Measurements from ENCODE around the gene CDCA5. TPM values are rescaled to one million over a fixed set of nuclear protein-coding genes. Genes with fewer than 3 reads are reported as not detected.
"Not testable (repeated sequence)": the region's sequence is repeated elsewhere in the genome, so short reads cannot be mapped to it uniquely, and the experiment has no call there.

Gene CDCA5
- total RNA-seq, 1 donor: 15.5 TPM

DNA sequence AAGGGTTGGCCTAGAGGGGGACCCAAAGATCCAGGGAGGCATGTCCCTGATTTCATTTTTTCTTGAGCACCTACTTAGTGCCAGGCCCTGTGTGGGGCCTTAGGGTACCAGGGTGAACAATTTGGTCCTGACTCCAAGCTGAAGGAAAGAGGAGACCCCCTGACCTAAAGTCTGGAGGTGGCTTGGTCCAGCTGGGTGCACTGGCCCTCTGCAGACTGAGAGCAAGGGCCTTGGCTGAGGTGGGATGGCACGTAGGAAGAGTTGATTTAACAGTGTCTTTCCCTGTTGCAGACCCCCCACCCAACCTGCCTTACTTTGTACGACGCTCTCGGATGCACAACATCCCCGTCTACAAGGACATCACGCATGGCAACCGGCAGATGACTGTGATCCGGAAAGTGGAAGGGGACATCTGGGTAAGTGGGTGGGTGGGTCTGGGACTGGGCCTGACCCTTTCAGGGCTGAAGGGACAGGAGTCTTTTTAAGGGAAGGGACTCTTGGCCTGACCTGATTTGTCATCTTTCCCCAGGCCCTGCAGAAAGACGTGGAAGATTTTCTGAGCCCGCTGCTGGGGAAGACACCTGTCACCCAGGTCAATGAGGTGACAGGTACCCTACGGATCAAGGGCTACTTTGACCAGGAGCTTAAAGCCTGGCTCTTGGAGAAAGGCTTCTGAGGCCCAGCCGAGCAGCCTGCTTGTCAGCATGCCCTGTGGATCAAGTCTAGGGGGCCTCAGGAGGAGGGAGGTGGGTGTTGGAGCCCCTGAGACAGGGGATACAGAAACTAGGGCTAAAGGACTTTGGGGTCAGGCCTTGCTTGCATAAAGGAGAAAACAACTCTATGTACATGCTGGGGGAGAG, 41.6 kb upstream of the CDCA5 start:
- DNase-seq (ENCODE audit: low read depth): no peak
- TF ChIP-seq CTCF (IDR thresholded peaks at IDR 0.05; ENCODE audit: insufficient read depth, low read depth, low read length): no peak
- no peak overlapping the region for H3K4me3 ChIP-seq (ENCODE audit: low read depth, low read length)

- DNase-seq (ENCODE audit: low read depth): no peak
- H3K4me3 ChIP-seq (ENCODE audit: low read depth, low read length): no peak overlapping the region
- no peak for TF ChIP-seq CTCF (IDR thresholded peaks at IDR 0.05; ENCODE audit: insufficient read depth, low read depth, low read length)
Measured at GRCh38 chr11:65124480-65125196, 40.8 kb upstream of the CDCA5 start.

- peak; percentile 97 for DNase-seq (ENCODE audit: low read depth)
- TF ChIP-seq CTCF (IDR thresholded peaks at IDR 0.05; ENCODE audit: insufficient read depth, low read depth, low read length): no peak
- H3K4me3 ChIP-seq (ENCODE audit: low read depth, low read length): peak within 1 kb of the TSS; percentile 99
Measured at GRCh38 chr11:65121865-65122696, 38.2 kb upstream of the CDCA5 start, which contains the start of the genes FAU and MRPL49. TSS of gene FAU (minus strand) at chr11:65122134. CDS start at chr11:65121813, 321 bp downstream. TSS of gene MRPL49 (plus strand) at chr11:65122321. CDS start at chr11:65122347, 26 bp downstream.

GRCh38 chr11:65121447-65121864, 37.6 kb upstream of the CDCA5 start:
- TF ChIP-seq CTCF (IDR thresholded peaks at IDR 0.05; ENCODE audit: insufficient read depth, low read depth, low read length): no peak
- no peak for DNase-seq (ENCODE audit: low read depth)
- peak overlapping the region; percentile 99 for H3K4me3 ChIP-seq (ENCODE audit: low read depth, low read length)

DNA sequence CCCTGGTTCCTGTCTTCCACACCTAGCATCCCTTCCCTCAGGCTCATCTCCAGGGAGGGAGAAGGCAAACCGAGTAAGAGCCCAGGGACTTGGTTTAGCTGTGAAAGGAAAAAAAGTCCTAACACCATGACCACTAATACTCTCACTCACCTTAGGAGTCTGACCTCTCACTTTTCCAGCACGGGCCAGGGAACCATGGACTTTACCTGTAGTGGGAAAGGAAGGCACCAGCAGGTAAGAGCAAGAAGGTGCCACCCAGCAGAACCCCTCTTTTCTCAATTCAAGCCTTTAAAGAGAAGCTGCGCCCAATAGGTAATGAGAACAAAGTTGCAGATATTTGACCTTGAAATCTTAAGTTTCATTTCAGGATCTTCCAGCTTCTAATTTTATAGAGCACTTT, 37.0 kb upstream of the CDCA5 start:
- no peak for DNase-seq (ENCODE audit: low read depth)
- TF ChIP-seq CTCF (IDR thresholded peaks at IDR 0.05; ENCODE audit: insufficient read depth, low read depth, low read length): no peak
- H3K4me3 ChIP-seq (ENCODE audit: low read depth, low read length): peak overlapping the region; percentile 99

- DNase-seq (ENCODE audit: low read depth): no peak
- no peak overlapping the region for H3K4me3 ChIP-seq (ENCODE audit: low read depth, low read length)
- TF ChIP-seq CTCF (IDR thresholded peaks at IDR 0.05; ENCODE audit: insufficient read depth, low read depth, low read length): no peak
Measured at GRCh38 chr11:65119670-65119995, 35.8 kb upstream of the CDCA5 start.

GRCh38 chr11:65118891-65119669, 35.2 kb upstream of the CDCA5 start:
- not testable (repeated sequence) for DNase-seq (ENCODE audit: low read depth); H3K4me3 ChIP-seq (ENCODE audit: low read depth, low read length)

All from fibroblast of villous mesenchyme (primary cell).